Measurements from ENCODE around the gene HOMER2.

- TF ChIP-seq MAX (IDR thresholded peaks at IDR 0.05) (no peak), CTCF (IDR thresholded peaks at IDR 0.05; ENCODE audit: low read depth, low read length, missing input control) (no peak), REST (IDR thresholded peaks at IDR 0.05) (no peak), YY1 (IDR thresholded peaks at IDR 0.05) (no peak), SP1 (IDR thresholded peaks at IDR 0.05) (no peak), EGR1 (IDR thresholded peaks at IDR 0.05; ENCODE audit: low read depth in 2 of 2) (no peak), JUND (IDR thresholded peaks at IDR 0.05) (no peak), GABPA (IDR thresholded peaks at IDR 0.05 in 1 of 2, conservative IDR thresholded peaks at IDR 0.05 in 1 of 2) (no peak), FOXA1 (IDR thresholded peaks at IDR 0.05) (no peak), ATF3 (IDR thresholded peaks at IDR 0.05) (no peak)
These were observed 81.7 kb downstream of the HOMER2 start for GRCh38 chr15:82870727-82871320.
